H1 (cell line): ENCODE results near the gene AFF1. TPM values are rescaled to one million over a fixed set of nuclear protein-coding genes. Genes with fewer than 3 reads are reported as not detected.

Experiments
- CTCF ChIA-PET: fragments of 300-600 bp; sonication (Branson Sonifier 250); formaldehyde crosslinking; loops from one replicate; lab custom pipeline; 2021; ENCODE audit not compliant: partially characterized antibody; lab: Charles Lee
- POLR2A ChIA-PET: fragments of 300-600 bp; sonication (Branson Sonifier 250); formaldehyde crosslinking; loops from one replicate; lab custom pipeline; 2021; ENCODE audit warnings: inconsistent platforms; ENCODE audit not compliant: partially characterized antibody; lab: Charles Lee
- DNase-seq, 2 experiments: peaks; one replicate each; pipeline versions ENCODE4 v3.0.0 to v3.0.0-alpha.2; 2010 to 2022; ENCODE audit warnings: low spot score in 2 of 2, low read depth in 1 of 2, mixed read lengths in 1 of 2
- FAIRE-seq: peaks from 2 replicates; lab custom pipeline; 2011; peaks lifted over from hg19 to GRCh38; lab: Jason Lieb, UNC
- H2AFZ ChIP-seq: 2 replicates; pipeline ENCODE4 v1.8.1; 2012; ENCODE audit warnings: low read length, inconsistent platforms
- H2AK5ac ChIP-seq: 2 replicates; pipeline ENCODE4 v1.6.1; 2013; ENCODE audit warnings: low read depth, low read length
- H2BK120ac ChIP-seq: replicated peaks from 2 replicates; pipeline ENCODE3; 2013; ENCODE audit warnings: low read depth, low read length, inconsistent platforms
- H2BK12ac ChIP-seq: 2 replicates; pipeline ENCODE4 v1.6.1; 2013; ENCODE audit warnings: low read depth, low read length
- H2BK15ac ChIP-seq: 2 replicates; pipeline ENCODE4 v1.6.1; 2013; ENCODE audit warnings: low read length
- H2BK20ac ChIP-seq: 2 replicates; pipeline ENCODE4 v1.6.1; 2013; ENCODE audit warnings: low read length
- H2BK5ac ChIP-seq: 2 replicates; pipeline ENCODE4 v1.6.1; 2013; ENCODE audit warnings: low read depth, low read length
- H3K14ac ChIP-seq: 2 replicates; pipeline ENCODE4 v1.6.1; 2013; ENCODE audit warnings: inconsistent platforms; ENCODE audit not compliant: insufficient read length
- H3K18ac ChIP-seq: 2 replicates; pipeline ENCODE4 v1.6.1; 2013; ENCODE audit warnings: low read length; ENCODE audit errors: extremely low read depth
- H3K23ac ChIP-seq: 2 replicates; pipeline ENCODE4 v1.6.1; 2013; ENCODE audit warnings: inconsistent platforms; ENCODE audit not compliant: insufficient read length
- H3K23me2 ChIP-seq: 2 replicates; pipeline ENCODE4 v1.6.1; 2013; ENCODE audit warnings: low read depth, low read length
- H3K27ac ChIP-seq: 2 replicates; pipeline ENCODE4 v1.6.1; 2011; ENCODE audit warnings: low read depth, low read length, inconsistent platforms
- H3K27me3 ChIP-seq, 4 experiments: replicated peaks in 1 of 4; 1 replicate in 1 of 4; 2 replicates in 3 of 4; pipeline versions ENCODE4 v1.6.1 to v1.8.1; 2011 to 2013; ENCODE audit warnings: low read length in 3 of 4, mild to moderate bottlenecking in 3 of 4, inconsistent platforms in 2 of 4, mixed read lengths in 2 of 4, moderate library complexity in 1 of 4; ENCODE audit not compliant: control insufficient read depth in 3 of 4, insufficient read depth in 3 of 4; ENCODE audit errors: extremely low read depth in 1 of 4
- H3K36me3 ChIP-seq, 4 experiments: 2 replicates each; pipeline versions ENCODE4 v1.6.1 to v1.8.1; 2011 to 2013; ENCODE audit warnings: mild to moderate bottlenecking in 4 of 4, low read length in 3 of 4, moderate library complexity in 2 of 4, control low read depth in 1 of 4, inconsistent platforms in 1 of 4; ENCODE audit not compliant: insufficient read depth in 4 of 4, control insufficient read depth in 2 of 4
- H3K4ac ChIP-seq: replicated peaks from 2 replicates; pipeline ENCODE3; 2013; ENCODE audit warnings: low read length, low read depth, mixed read lengths, inconsistent platforms; ENCODE audit not compliant: insufficient read length
- H3K4me1 ChIP-seq, 4 experiments: replicated peaks in 1 of 4; 1 replicate in 1 of 4; 2 replicates in 3 of 4; pipeline versions ENCODE4 v1.6.1 to v1.8.1; 2011 to 2013; ENCODE audit warnings: low read length in 3 of 4, inconsistent platforms in 2 of 4, mixed read lengths in 1 of 4; ENCODE audit not compliant: insufficient read depth in 4 of 4, control insufficient read depth in 3 of 4
- H3K4me2 ChIP-seq, 2 experiments: 2 replicates each; pipeline versions ENCODE4 v1.6.1 to v1.8.1; 2011 to 2013; ENCODE audit warnings: low read depth in 2 of 2, low read length in 2 of 2, control low read depth in 1 of 2, inconsistent platforms in 1 of 2, mild to moderate bottlenecking in 1 of 2; ENCODE audit not compliant: insufficient read depth in 1 of 2
- H3K4me3 ChIP-seq, 4 experiments: fragments of 200-600, 300-600 bp in 1 of 4; sonication (generic), shearing (Covaris generic), sonication (Bioruptor Twin) in 1 of 4; 2 replicates each; pipeline versions ENCODE4 v1.5.1 to v1.8.1; 2011 to 2016; ENCODE audit warnings: low read length in 4 of 4, low read depth in 3 of 4, control low read depth in 2 of 4, inconsistent platforms in 2 of 4, mild to moderate bottlenecking in 2 of 4, mixed read lengths in 1 of 4, moderate library complexity in 1 of 4; ENCODE audit not compliant: insufficient read depth in 2 of 4; ENCODE audit errors: extremely low read depth in 1 of 4
- H3K56ac ChIP-seq: replicated peaks from 2 replicates; pipeline ENCODE3; 2013; ENCODE audit warnings: low read depth, mild to moderate bottlenecking, mixed read lengths, low read length, inconsistent platforms; ENCODE audit not compliant: insufficient read length
- H3K79me1 ChIP-seq: 2 replicates; pipeline ENCODE4 v1.6.1; 2013; ENCODE audit warnings: low read depth, low read length, control low read depth
- H3K79me2 ChIP-seq, 2 experiments: 2 replicates each; pipeline versions ENCODE4 v1.6.1 to v1.8.1; 2012 to 2013; ENCODE audit warnings: low read length in 2 of 2, mild to moderate bottlenecking in 2 of 2, inconsistent platforms in 1 of 2; ENCODE audit not compliant: insufficient read depth in 2 of 2, control insufficient read depth in 1 of 2
- H3K9ac ChIP-seq, 4 experiments: replicated peaks in 1 of 4; 1 replicate in 1 of 4; 2 replicates in 3 of 4; pipeline versions ENCODE4 v1.6.1 to v1.8.1; 2011 to 2013; ENCODE audit warnings: low read depth in 3 of 4, low read length in 3 of 4, control low read depth in 2 of 4, mild to moderate bottlenecking in 2 of 4, moderate library complexity in 2 of 4, inconsistent platforms in 1 of 4; ENCODE audit errors: extremely low read depth in 1 of 4
- H3K9me3 ChIP-seq, 2 experiments: 2 replicates each; pipeline versions ENCODE4 v1.6.1 to v1.8.1; 2012 to 2013; ENCODE audit warnings: mild to moderate bottlenecking in 2 of 2, moderate library complexity in 2 of 2, control low read depth in 1 of 2, inconsistent platforms in 1 of 2, low read depth in 1 of 2, low read length in 1 of 2, mixed read lengths in 1 of 2; ENCODE audit not compliant: insufficient read depth in 2 of 2
- H4K20me1 ChIP-seq, 2 experiments: replicated peaks in 1 of 2; 2 replicates each; pipeline versions ENCODE3 to v1.8.1; 2011 to 2013; ENCODE audit warnings: inconsistent platforms in 2 of 2, low read length in 2 of 2, mild to moderate bottlenecking in 1 of 2; ENCODE audit not compliant: insufficient read depth in 2 of 2, control insufficient read depth in 1 of 2
- H4K5ac ChIP-seq: 2 replicates; pipeline ENCODE4 v1.6.1; 2013; ENCODE audit warnings: low read length, low read depth, mixed read lengths, inconsistent platforms; ENCODE audit not compliant: insufficient read length
- H4K8ac ChIP-seq: 2 replicates; pipeline ENCODE4 v1.8.0; 2013; ENCODE audit warnings: mild to moderate bottlenecking, moderate library complexity, low read length, inconsistent platforms; ENCODE audit not compliant: insufficient read depth; ENCODE audit errors: extremely low read depth
- H4K91ac ChIP-seq: replicated peaks from 2 replicates; pipeline ENCODE3; 2013; ENCODE audit warnings: low read length, mixed read lengths, inconsistent platforms; ENCODE audit not compliant: insufficient read length
- CBX8 ChIP-seq: fragments of 300-800, 300-1000 bp; sonication (generic); IDR thresholded peaks from 2 replicates; pipeline ENCODE4 v1.7.1; 2016; ENCODE audit warnings: low read depth, low read length, borderline replicate concordance
- FOSL1 ChIP-seq: IDR thresholded peaks from 2 replicates; pipeline ENCODE4 v1.6.1; 2011; ENCODE audit warnings: mild to moderate bottlenecking, low read depth, low read length, moderate library complexity; ENCODE audit not compliant: insufficient read depth
- NRF1 ChIP-seq: IDR thresholded peaks from 2 replicates; pipeline ENCODE4 v1.6.1; 2011; ENCODE audit warnings: mild to moderate bottlenecking, low read depth, low read length, improper control_type of control experiment
- RBBP5 ChIP-seq: IDR thresholded peaks from 2 replicates; pipeline ENCODE4 v1.7.1; 2012; ENCODE audit warnings: low read depth, mild to moderate bottlenecking, inconsistent platforms, low read length, moderate library complexity, borderline replicate concordance
- SIRT6 ChIP-seq: IDR thresholded peaks from one replicate; pipeline ENCODE4 v1.7.1; 2012; ENCODE audit warnings: low read length, inconsistent platforms
- SP4 ChIP-seq: IDR thresholded peaks from 2 replicates; pipeline ENCODE4 v1.6.1; 2012; ENCODE audit warnings: low read length, inconsistent platforms
- SRF ChIP-seq: IDR thresholded peaks from 2 replicates; pipeline ENCODE4 v1.6.1; 2011; ENCODE audit warnings: mild to moderate bottlenecking, low read depth, low read length, moderate library complexity
- SUZ12 ChIP-seq: fragments of 200-600 bp; sonication (generic); IDR thresholded peaks from 2 replicates; pipeline ENCODE4 v1.6.1; 2012; ENCODE audit warnings: mild to moderate bottlenecking, inconsistent platforms, low read length, moderate library complexity, mixed read lengths
- TAF1 ChIP-seq: IDR thresholded peaks from 2 replicates; pipeline ENCODE4 v1.6.1; 2011; ENCODE audit warnings: mild to moderate bottlenecking, low read depth, low read length
- WGBS, 2 experiments: shearing (Covaris generic) in 1 of 2; methylation state at CpG; one replicate each; pipeline versions ENCODE4 v1.1.6 to v1.1.7; 2013 to 2015; ENCODE audit warnings: low lambda C conversion rate in 2 of 2, mixed read lengths in 2 of 2, inconsistent platforms in 1 of 2, low coverage in 1 of 2, missing lambda C conversion rate in 1 of 2; ENCODE audit not compliant: insufficient replicate concordance in 2 of 2, insufficient coverage in 1 of 2, insufficient read length in 1 of 2; ENCODE audit errors: extremely low coverage in 1 of 2, missing lambda C conversion rate in 1 of 2; 5-methylcytosine and 5-hydroxymethylcytosine counted together
- polyA plus RNA-seq, 7 experiments: library from polyadenylated mRNA; depleted of rRNA in 3 of 7; stranded (reverse) in 5 of 7; unstranded in 2 of 7; fragments of >200 nt in 5 of 7; fragments of 200-250 nt in 2 of 7; gene quantifications; 1 replicate in 5 of 7; 2 replicates in 1 of 7; 4 replicates in 1 of 7; pipeline versions ENCODE4 v1.2.1 to v1.2.3, GENCODE V29; 2011 to 2013; ENCODE audit warnings: missing spikeins in 2 of 7, mixed read lengths in 2 of 7
- total RNA-seq: library from RNA; stranded (reverse); fragmentation: NEBNext Ultra II Directional; extraction: Animal tissue kit (Norgen Biotek cat#: 25700); gene quantifications from 2 replicates; pipeline ENCODE4 v1.2.1, GENCODE V29; 2021

Gene AFF1
- total and polyA plus RNA-seq, 2 of the 8 experiments (the other 6 are each of a cell fraction or from before 2014, with no cell fraction given): 14.8 to 85.5 TPM

DNA sequence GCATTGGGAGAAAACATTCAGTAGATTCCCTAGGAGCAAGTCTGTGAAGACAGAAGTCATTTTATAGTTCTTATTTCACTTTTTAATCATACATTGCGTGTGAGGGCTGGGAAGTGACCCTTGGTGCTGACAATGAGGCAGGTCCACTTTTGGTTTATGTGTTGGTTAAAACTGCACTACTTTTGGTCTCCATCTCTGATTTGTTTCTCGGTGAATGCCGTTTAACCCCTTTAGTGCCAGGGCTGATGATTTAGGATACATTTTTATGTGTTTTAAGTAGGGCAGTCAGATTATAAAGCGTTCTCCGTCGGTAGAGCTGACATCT, 110.4 kb downstream of the AFF1 start:
- 0 out of 2 replicates have a peak, but pooled peaks cover 2% of the 10 kb centered on the region for H3K23me2 ChIP-seq
- DNase-seq: no peak
- H2BK20ac ChIP-seq: no peak overlapping the region
- no peak overlapping the region for H2AFZ ChIP-seq
- no peak overlapping the region for H4K5ac ChIP-seq
- no peak for FAIRE-seq
- no peak overlapping the region for H3K27ac ChIP-seq
- no peak overlapping the region for H2BK15ac ChIP-seq
- H3K4me2 ChIP-seq: 0 out of 4 replicates have a peak overlapping the region, but pooled peaks of 1 of the 2 experiments have one; percentile 18
- H2BK120ac ChIP-seq: no peak overlapping the region
- H3K14ac ChIP-seq: no peak overlapping the region
- no peak overlapping the region for H2BK12ac ChIP-seq
- peaks cover 13% of the 10 kb centered on the region for H3K79me1 ChIP-seq
- ChIA-PET CTCF (no interaction called here), POLR2A (interaction anchor here (1.3 kb wide), 1 partner anchor 109 kb away, joined by 3 read pairs; no protein-coding TSS in a partner anchor)
- H3K4ac ChIP-seq: no peak overlapping the region
- no peak overlapping the region for H3K4me3 ChIP-seq
- no peak overlapping the region for H4K91ac ChIP-seq
- no peaks in the 10 kb centered on the region for H3K9me3 ChIP-seq
- peaks cover 2 to 22% (median 7%) of the 10 kb centered on the region in 4 experiments; a peak in 5 of 8 replicates for H3K36me3 ChIP-seq
- no peak overlapping the region for H3K23ac ChIP-seq
- H4K8ac ChIP-seq: no peak overlapping the region
- H2BK5ac ChIP-seq: no peak overlapping the region
- TF ChIP-seq CBX8 (no peak), RBBP5 (no peak), SP4 (no peak), SUZ12 (no peak), FOSL1 (no peak), TAF1 (no peak), NRF1 (no peak), SIRT6 (no peak), SRF (no peak)
- peaks cover 3 to 80% of the 10 kb centered on the region in 2 experiments; a peak in 3 of 4 replicates for H3K79me2 ChIP-seq
- H4K20me1 ChIP-seq: peaks cover 11 to 12% of the 10 kb centered on the region in 2 experiments
- no peak overlapping the region for H3K18ac ChIP-seq
- H3K56ac ChIP-seq: no peak overlapping the region
- H3K4me1 ChIP-seq: peaks cover 5 to 22% (median 14%) of the 10 kb centered on the region in 4 experiments
- 89% methylated on average over 6 of the region's 6 CpGs; no CpG with 5 or more reads in 1 of the 2 experiments for WGBS, 2 experiments
- H3K27me3 ChIP-seq: no peaks in the 10 kb centered on the region
- no peak overlapping the region for H3K9ac ChIP-seq
- no peak overlapping the region for H2AK5ac ChIP-seq
